Naive thymus-derived CD4-positive, alpha-beta T cell (primary cell): Measurements from ENCODE around the gene ITK. TPM values are rescaled to one million over a fixed set of nuclear protein-coding genes. Genes with fewer than 3 reads are reported as not detected.
"Not testable (repeated sequence)": the region's sequence is repeated elsewhere in the genome, so short reads cannot be mapped to it uniquely, and the experiment has no call there.

Experiments
- ATAC-seq: fragments of 150-1000 bp; cut with Tn5 transposase; 2 replicates; pipeline ENCODE4 v1.10.0; 2021; ENCODE audit warnings: mild to moderate bottlenecking, moderate library complexity
- CTCF ChIA-PET: fragments of 350-600 bp; sonication (Branson Sonifier 250); formaldehyde crosslinking; loops from one replicate; lab custom pipeline; 2021; ENCODE audit warnings: antibody characterized with exemption; lab: Charles Lee
- POLR2A ChIA-PET: fragments of 350-600 bp; sonication (Branson Sonifier 250); formaldehyde crosslinking; loops from one replicate; lab custom pipeline; 2021; ENCODE audit warnings: antibody characterized with exemption, inconsistent platforms; lab: Charles Lee
- DNase-seq, 9 donors: peaks; one replicate each; pipeline versions ENCODE4 v3.0.0 to v3.0.0-alpha.2; 2020 to 2022; ENCODE audit warnings: mixed read lengths in 1 of 9
- H3K27ac ChIP-seq: one replicate; pipeline ENCODE4 v1.7.0; 2013; ENCODE audit warnings: mild to moderate bottlenecking, low read depth, low read length, moderate library complexity
- H3K27me3 ChIP-seq, 2 donors: one replicate each; pipeline ENCODE4 v1.7.0; 2013; ENCODE audit warnings: low read length in 2 of 2, mild to moderate bottlenecking in 2 of 2, moderate library complexity in 2 of 2; ENCODE audit not compliant: control insufficient read depth in 2 of 2, insufficient read depth in 2 of 2
- H3K36me3 ChIP-seq, 3 experiments: 1 replicate in 2 of 3; 2 replicates in 1 of 3; pipeline ENCODE4 v1.7.0; 2013; ENCODE audit warnings: low read length in 3 of 3, mild to moderate bottlenecking in 3 of 3, moderate library complexity in 1 of 3; ENCODE audit not compliant: insufficient read depth in 3 of 3, control insufficient read depth in 2 of 3
- H3K4me1 ChIP-seq, 2 donors: one replicate each; pipeline ENCODE4 v1.7.0; 2013; ENCODE audit warnings: low read length in 2 of 2, mild to moderate bottlenecking in 2 of 2, moderate library complexity in 1 of 2; ENCODE audit not compliant: control insufficient read depth in 2 of 2, insufficient read depth in 2 of 2
- H3K4me3 ChIP-seq: 2 replicates; pipeline ENCODE4 v1.7.0; 2013; ENCODE audit warnings: mild to moderate bottlenecking, low read length
- H3K9me3 ChIP-seq, 3 experiments: 1 replicate in 2 of 3; 2 replicates in 1 of 3; pipeline ENCODE4 v1.7.0; 2013; ENCODE audit warnings: low read length in 3 of 3; ENCODE audit not compliant: control insufficient read depth in 2 of 3
- H3K27ac Mint-ChIP-seq, 9 donors: one replicate each; pipeline ENCODE4 v1.8.0; 2020 to 2022; ENCODE audit warnings: mixed read lengths in 9 of 9, mild to moderate bottlenecking in 8 of 9, moderate library complexity in 5 of 9, inconsistent platforms in 2 of 9
- H3K27me3 Mint-ChIP-seq, 5 donors: one replicate each; pipeline ENCODE4 v1.8.0; 2021 to 2022; ENCODE audit warnings: mixed read lengths in 5 of 5, mild to moderate bottlenecking in 1 of 5
- H3K36me3 Mint-ChIP-seq, 5 donors: one replicate each; pipeline ENCODE4 v1.8.0; 2020 to 2022; ENCODE audit warnings: mixed read lengths in 5 of 5, mild to moderate bottlenecking in 3 of 5, inconsistent platforms in 1 of 5
- H3K4me1 Mint-ChIP-seq, 7 donors: one replicate each; pipeline ENCODE4 v1.8.0; 2020 to 2022; ENCODE audit warnings: mixed read lengths in 7 of 7, mild to moderate bottlenecking in 3 of 7, inconsistent platforms in 1 of 7
- H3K4me3 Mint-ChIP-seq, 10 donors: one replicate each; pipeline ENCODE4 v1.8.0; 2020 to 2022; ENCODE audit warnings: mild to moderate bottlenecking in 10 of 10, mixed read lengths in 10 of 10, moderate library complexity in 6 of 10, inconsistent platforms in 2 of 10
- H3K9me3 Mint-ChIP-seq, 11 donors: one replicate each; pipeline ENCODE4 v1.8.0; 2020 to 2022; ENCODE audit warnings: mixed read lengths in 11 of 11, mild to moderate bottlenecking in 4 of 11, inconsistent platforms in 1 of 11, moderate library complexity in 1 of 11
- intact Hi-C, 2 donors: fragments of 100-400 bp; cut with micrococcal nuclease; formaldehyde crosslinking; loops; one replicate each; pipeline ENCODE4 v1.15.1; 2023
- polyA plus RNA-seq, 2 donors: library from polyadenylated mRNA; unstranded; fragments of 300-500 nt; fragmentation: Illumina TruSeq; gene quantifications; one replicate each; pipeline ENCODE4 v1.2.3, GENCODE V29; 2021
- total RNA-seq, 6 experiments: library from RNA in 5 of 6; stranded (reverse) in 5 of 6; gene quantifications; 1 replicate in 5 of 6; 2 replicates in 1 of 6; pipeline ENCODE4 v1.2.3 and lab custom pipeline; 2021 to 2026

Gene ITK
- total and polyA plus RNA-seq, 7 experiments from 2014 or later, result 183 to 481 (median 294) TPM

DNA sequence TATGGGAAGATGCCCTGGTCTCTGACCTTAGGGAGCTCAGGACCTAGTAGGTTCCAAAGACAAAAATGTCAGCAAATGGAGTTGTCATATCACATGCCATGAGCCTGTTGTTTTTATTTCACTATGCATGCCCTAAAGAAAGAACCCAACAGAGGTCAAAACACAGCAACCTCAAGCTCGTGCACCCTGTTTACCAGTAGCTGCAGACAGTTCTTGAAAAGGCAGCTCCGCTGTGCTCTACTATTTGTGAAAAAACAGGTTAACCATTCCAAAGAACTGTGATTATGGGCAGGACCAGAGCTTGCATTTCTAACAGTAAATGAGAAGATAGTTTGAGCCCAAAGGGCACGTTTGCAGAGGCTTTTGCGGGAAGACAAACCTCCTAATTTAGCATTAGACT, 22.8 kb downstream of the ITK start:
- peak overlapping the region; percentile 64 for H3K27ac ChIP-seq
- peaks cover 83 to 89% of the 10 kb centered on the region in 2 donors for H3K4me1 ChIP-seq
- Mint-ChIP-seq H3K27ac (peak overlapping the region; percentile 79 to 98 (median 95)), H3K4me3 (peak overlapping the region; percentile 65 to 93 (median 76)), H3K9me3 (peaks cover 0 to 10% (median 0%) of the 10 kb centered on the region in 11 donors), H3K36me3 (peaks cover 25 to 69% (median 53%) of the 10 kb centered on the region in 5 donors), H3K27me3 (no peaks in the 10 kb centered on the region), H3K4me1 (peaks cover 50 to 97% (median 92%) of the 10 kb centered on the region in 7 donors)
- intact Hi-C loops, result loop anchor here (1.0 to 5.0 kb wide), 4 partner anchors 10 to 56 kb away; no protein-coding TSS in a partner anchor
- peak; percentile 70 for ATAC-seq
- ChIA-PET CTCF (interaction anchor here (0.7 to 2.2 kb wide), 14 partner anchors 11 to 116 kb away, joined by 3 to 6 read pairs (median 3); no protein-coding TSS in a partner anchor), POLR2A (interaction anchor here (0.5 to 8.1 kb wide), 19 partner anchors 9 to 103 kb away, joined by 3 to 135 read pairs (median 8); partner anchors contain the start of genes CYFIP2, ITK and MED7)
- H3K4me3 ChIP-seq, result peak overlapping the region; percentile 27
- H3K9me3 ChIP-seq, result no peaks in the 10 kb centered on the region
- H3K27me3 ChIP-seq, result no peaks in the 10 kb centered on the region
- peak in 4 of 9 donors; percentile 44 to 62 (median 56) for DNase-seq
- peaks cover 4 to 36% (median 4%) of the 10 kb centered on the region in 3 experiments for H3K36me3 ChIP-seq

DNA sequence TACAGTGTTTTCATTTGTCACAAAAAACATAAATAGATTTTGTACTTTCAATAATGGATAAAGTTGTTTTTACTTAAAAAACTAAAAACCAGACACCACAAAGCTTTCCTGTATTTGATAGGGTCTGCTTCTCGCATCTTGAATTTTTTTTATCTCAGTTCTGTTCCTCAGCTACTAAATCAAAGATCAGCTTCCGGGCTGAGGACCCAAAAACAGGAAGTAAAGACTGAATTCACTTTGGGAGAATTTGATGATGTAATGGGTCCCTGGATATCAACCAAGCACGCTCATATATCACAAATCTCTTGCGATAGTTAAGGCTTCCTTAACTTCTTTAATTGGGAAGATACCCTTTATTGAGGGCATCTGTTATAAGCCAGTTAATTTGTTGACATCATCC, 24.1 kb downstream of the ITK start:
- H3K4me1 ChIP-seq, result peaks cover 77 to 87% of the 10 kb centered on the region in 2 donors
- peak; percentile 69 for ATAC-seq
- Mint-ChIP-seq H3K9me3 (peaks cover 0 to 10% (median 0%) of the 10 kb centered on the region in 11 donors), H3K27me3 (no peaks in the 10 kb centered on the region), H3K36me3 (peaks cover 23 to 68% (median 51%) of the 10 kb centered on the region in 5 donors), H3K4me3 (peak overlapping the region; percentile 7 to 93 (median 76)), H3K4me1 (peaks cover 43 to 96% (median 90%) of the 10 kb centered on the region in 7 donors), H3K27ac (peak overlapping the region; percentile 79 to 98 (median 95))
- H3K9me3 ChIP-seq, result no peaks in the 10 kb centered on the region
- H3K27me3 ChIP-seq, result no peaks in the 10 kb centered on the region
- peak overlapping the region; percentile 64 for H3K27ac ChIP-seq
- intact Hi-C loops, result loop anchor here (1.0 to 5.0 kb wide), 2 partner anchors 11 to 57 kb away; no protein-coding TSS in a partner anchor
- H3K36me3 ChIP-seq, result peaks cover 4 to 42% (median 11%) of the 10 kb centered on the region in 3 experiments
- POLR2A ChIA-PET, result interaction anchor here (0.6 to 8.1 kb wide), 22 partner anchors 8 to 149 kb away, joined by 3 to 135 read pairs (median 6); partner anchors contain the start of genes ITK and MED7
- peak overlapping the region; percentile 10 for H3K4me3 ChIP-seq
- CTCF ChIA-PET, result interaction anchor here (1.3 to 2.2 kb wide), 6 partner anchors 11 to 56 kb away, joined by 3 to 8 read pairs (median 6); no protein-coding TSS in a partner anchor
- peak in 7 of 9 donors; percentile 44 to 84 (median 73) for DNase-seq

DNA sequence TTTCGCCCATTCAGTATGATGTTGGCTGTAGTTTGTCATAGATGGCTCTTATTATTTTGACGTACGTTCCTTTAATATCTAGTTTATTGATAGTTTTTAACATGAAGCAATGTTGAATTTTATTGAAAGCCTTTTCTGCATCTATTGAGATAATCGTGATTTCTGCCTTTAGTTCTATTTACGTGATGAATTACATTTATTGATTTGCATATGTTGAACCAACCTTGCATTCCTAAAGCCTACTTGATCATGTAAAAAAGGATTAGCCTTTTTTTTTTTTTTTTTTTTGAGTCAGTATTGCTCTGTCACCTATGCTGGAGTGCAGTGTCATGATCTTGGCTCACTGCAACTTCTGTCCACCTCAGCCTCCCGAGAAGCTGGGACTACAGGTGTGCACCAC, 25.1 kb downstream of the ITK start:
- no peaks in the 10 kb centered on the region for H3K27me3 Mint-ChIP-seq
- intact Hi-C loops, result no loop called here
- peak overlapping the region; percentile 64 for H3K27ac ChIP-seq
- ChIA-PET POLR2A (interaction anchor here (1.0 to 8.1 kb wide), 14 partner anchors 9 to 98 kb away, joined by 3 to 135 read pairs (median 8); partner anchors contain the start of genes ITK and MED7), CTCF (interaction anchor here (1.5 to 2.2 kb wide), 4 partner anchors 11 to 15 kb away, joined by 4 to 7 read pairs (median 6); no protein-coding TSS in a partner anchor)
- peak overlapping the region in 6 of 10 donors; percentile 28 to 78 (median 48) for H3K4me3 Mint-ChIP-seq
- H3K27ac Mint-ChIP-seq, result peak overlapping the region in 7 of 9 donors; percentile 65 to 96 (median 80)
- H3K9me3 ChIP-seq, result no peaks in the 10 kb centered on the region
- peaks cover under 1 to 38% (median 14%) of the 10 kb centered on the region in 3 experiments for H3K36me3 ChIP-seq
- ATAC-seq (no peak), DNase-seq (no peak)
- H3K4me1 ChIP-seq, result peaks cover 74 to 83% of the 10 kb centered on the region in 2 donors
- H3K4me1 Mint-ChIP-seq, result peaks cover 39 to 96% (median 90%) of the 10 kb centered on the region in 7 donors
- no peak overlapping the region for H3K4me3 ChIP-seq
- H3K36me3 Mint-ChIP-seq, result peaks cover 21 to 66% (median 49%) of the 10 kb centered on the region in 5 donors
- peaks cover 0 to 10% (median 0%) of the 10 kb centered on the region in 11 donors for H3K9me3 Mint-ChIP-seq
- no peaks in the 10 kb centered on the region for H3K27me3 ChIP-seq

DNA sequence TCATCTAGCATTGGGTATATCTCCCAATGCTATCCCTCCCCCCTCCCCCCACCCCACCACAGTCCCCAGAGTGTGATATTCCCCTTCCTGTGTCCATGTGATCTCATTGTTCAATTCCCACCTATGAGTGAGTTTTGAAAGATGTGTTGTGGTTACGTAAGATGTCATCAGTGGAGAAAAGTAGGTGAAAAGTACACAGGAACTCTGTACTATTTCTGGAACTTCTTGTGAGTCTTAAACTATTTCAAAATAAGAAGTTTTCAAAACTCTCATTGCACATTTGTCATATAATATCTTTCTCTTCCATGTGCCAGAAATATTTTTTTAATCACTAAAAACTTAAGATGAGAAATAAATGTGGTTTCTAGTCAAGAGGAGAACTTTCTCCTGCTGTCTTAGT, 30.0 kb downstream of the ITK start:
- Histone ChIP-seq H3K27ac (peak overlapping the region; percentile 57), H3K4me1 (peaks cover 75 to 91% of the 10 kb centered on the region in 2 donors), H3K36me3 (peaks cover 29 to 86% (median 31%) of the 10 kb centered on the region in 3 experiments)
- CTCF ChIA-PET, H3K27me3 Mint-ChIP-seq, H3K9me3 ChIP-seq, intact Hi-C loops, H3K27me3 ChIP-seq, H3K4me3 ChIP-seq, H3K9me3 Mint-ChIP-seq: not testable (repeated sequence)
- peaks cover 42 to 100% (median 96%) of the 10 kb centered on the region in 7 donors for H3K4me1 Mint-ChIP-seq
- DNase-seq (peak in 2 of 9 donors; percentile 50 to 51), ATAC-seq (peak; percentile 38)
- H3K36me3 Mint-ChIP-seq, result peaks cover 39 to 81% (median 74%) of the 10 kb centered on the region in 5 donors
- peak overlapping the region; percentile 30 to 89 (median 58) for H3K4me3 Mint-ChIP-seq
- peak overlapping the region; percentile 71 to 98 (median 89) for H3K27ac Mint-ChIP-seq
- POLR2A ChIA-PET, result interaction anchor here (0.7 to 4.0 kb wide), 5 partner anchors 14 to 63 kb away, joined by 3 to 13 read pairs (median 7); no protein-coding TSS in a partner anchor

DNA sequence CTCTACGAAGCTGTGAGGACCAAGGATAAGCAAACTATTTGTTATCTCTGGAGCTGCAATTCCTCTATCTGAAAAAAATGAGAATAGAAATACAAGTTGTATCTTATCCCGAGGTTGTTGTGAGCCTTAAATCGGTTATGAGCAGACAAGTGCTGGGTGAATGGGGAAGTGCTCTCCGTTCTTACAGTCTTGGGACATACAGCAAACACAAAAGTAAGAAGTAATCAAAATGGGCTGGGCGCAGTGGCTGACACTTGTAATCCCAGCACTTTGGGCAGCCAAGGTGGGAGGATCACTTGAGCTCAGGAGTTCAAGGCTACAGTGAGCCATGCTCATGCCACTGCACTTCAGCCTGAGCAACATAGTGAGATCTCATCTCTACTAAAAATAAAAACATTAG, 31.7 kb downstream of the ITK start:
- H3K27ac Mint-ChIP-seq, result peak overlapping the region; percentile 25 to 98 (median 88)
- Histone ChIP-seq H3K27ac (peak overlapping the region; percentile 57), H3K9me3 (no peaks in the 10 kb centered on the region), H3K4me1 (peaks cover 85 to 94% of the 10 kb centered on the region in 2 donors), H3K27me3 (no peaks in the 10 kb centered on the region), H3K4me3 (no peak overlapping the region), H3K36me3 (peaks cover 37 to 92% (median 40%) of the 10 kb centered on the region in 3 experiments)
- peaks cover 0 to 5% (median 0%) of the 10 kb centered on the region in 11 donors for H3K9me3 Mint-ChIP-seq
- intact Hi-C loops, result no loop called here
- peak overlapping the region in 8 of 10 donors; percentile 26 to 89 (median 48) for H3K4me3 Mint-ChIP-seq
- H3K4me1 Mint-ChIP-seq, result peaks cover 42 to 100% (median 96%) of the 10 kb centered on the region in 7 donors
- no peak for ATAC-seq
- ChIA-PET POLR2A (interaction anchor here (0.6 to 2.2 kb wide), 12 partner anchors 9 to 60 kb away, joined by 3 to 7 read pairs (median 3); partner anchors contain the start of gene ITK), CTCF (interaction anchor here (0.6 kb wide), 2 partner anchors 60 to 112 kb away, joined by 3 read pairs; no protein-coding TSS in a partner anchor)
- DNase-seq, result no peak
- H3K27me3 Mint-ChIP-seq, result no peaks in the 10 kb centered on the region
- H3K36me3 Mint-ChIP-seq, result peaks cover 37 to 85% (median 80%) of the 10 kb centered on the region in 5 donors
